ENCODE results near the gene POU3F2. TPM values are rescaled to one million over a fixed set of nuclear protein-coding genes. Genes with fewer than 3 reads are reported as not detected.

The POU3F2 gene
- polyA plus RNA-seq, 1 of the 3 experiments (the other 2 are of a cell fraction), result 1.0 TPM

DNA sequence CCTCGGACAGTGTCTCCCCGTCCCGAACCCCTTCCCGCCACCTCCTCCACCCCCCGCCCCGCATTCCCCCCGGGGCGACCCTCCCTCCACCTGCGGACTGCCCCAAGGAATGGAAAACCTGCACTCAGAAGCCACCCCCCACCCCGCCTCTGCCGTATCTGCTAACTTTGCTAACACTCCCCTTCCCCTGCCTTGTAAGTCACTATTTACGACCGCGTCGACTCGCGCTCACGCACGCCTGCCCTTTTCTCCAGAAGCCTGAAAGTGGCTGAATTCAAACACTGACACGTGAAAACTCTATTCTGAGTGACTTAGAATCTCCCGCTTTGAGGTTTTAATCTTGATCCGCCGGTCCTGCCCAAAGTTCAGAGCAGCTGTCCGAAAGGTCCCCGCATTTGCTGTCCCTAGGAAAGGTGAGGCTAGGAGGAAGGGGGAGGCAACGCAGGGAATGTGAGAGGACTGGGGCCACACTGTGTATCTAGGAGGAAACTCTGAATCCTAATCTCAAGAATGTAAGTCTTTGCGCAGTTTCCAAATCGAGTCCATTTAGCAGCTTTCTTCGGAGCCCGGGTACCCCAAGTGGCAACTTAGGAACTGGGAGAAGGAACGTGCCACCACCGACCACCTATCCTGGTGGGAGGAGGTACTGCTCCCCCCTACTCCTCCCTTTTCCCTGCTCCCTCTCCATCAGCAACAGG is 9.3 kb upstream of the POU3F2 start:
- TF ChIP-seq, protein P1, sequence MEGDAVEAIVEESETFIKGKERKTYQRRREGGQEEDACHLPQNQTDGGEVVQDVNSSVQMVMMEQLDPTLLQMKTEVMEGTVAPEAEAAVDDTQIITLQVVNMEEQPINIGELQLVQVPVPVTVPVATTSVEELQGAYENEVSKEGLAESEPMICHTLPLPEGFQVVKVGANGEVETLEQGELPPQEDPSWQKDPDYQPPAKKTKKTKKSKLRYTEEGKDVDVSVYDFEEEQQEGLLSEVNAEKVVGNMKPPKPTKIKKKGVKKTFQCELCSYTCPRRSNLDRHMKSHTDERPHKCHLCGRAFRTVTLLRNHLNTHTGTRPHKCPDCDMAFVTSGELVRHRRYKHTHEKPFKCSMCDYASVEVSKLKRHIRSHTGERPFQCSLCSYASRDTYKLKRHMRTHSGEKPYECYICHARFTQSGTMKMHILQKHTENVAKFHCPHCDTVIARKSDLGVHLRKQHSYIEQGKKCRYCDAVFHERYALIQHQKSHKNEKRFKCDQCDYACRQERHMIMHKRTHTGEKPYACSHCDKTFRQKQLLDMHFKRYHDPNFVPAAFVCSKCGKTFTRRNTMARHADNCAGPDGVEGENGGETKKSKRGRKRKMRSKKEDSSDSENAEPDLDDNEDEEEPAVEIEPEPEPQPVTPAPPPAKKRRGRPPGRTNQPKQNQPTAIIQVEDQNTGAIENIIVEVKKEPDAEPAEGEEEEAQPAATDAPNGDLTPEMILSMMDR (IDR thresholded peaks at IDR 0.05), result no peak
- no peak for TF ChIP-seq SMC3 (IDR thresholded peaks at IDR 0.05; ENCODE audit: low read depth, low read length)
- Histone ChIP-seq H3F3A (replicated peaks; ENCODE audit: insufficient read depth) (peaks cover 10% of the 10 kb centered on the region), H3K4me2 (peak overlapping the region; percentile 89), H3K4me1 (ENCODE audit: control insufficient read depth in 1 of 2, insufficient read depth in 2 of 2, low read depth in 1 of 2, low read length in 1 of 2) (peaks cover 0 to 21% of the 10 kb centered on the region in 2 experiments; a peak in 2 of 4 replicates), H3K9me3 (no peaks in the 10 kb centered on the region), H3K4me3 (ENCODE audit: low read depth in 2 of 2, low read length in 1 of 2) (peak overlapping the region; percentile 45 to 61), H2AFZ (ENCODE audit: low read depth) (peak overlapping the region; percentile 74; the same call in 1 of the 2 replicates), H3K36me3 (replicated peaks in 1 of 2; ENCODE audit: control insufficient read depth in 1 of 2, insufficient read depth in 2 of 2, low read length in 1 of 2) (no peaks in the 10 kb centered on the region), H4K20me1 (ENCODE audit: insufficient read depth) (no peaks in the 10 kb centered on the region), H3K9ac (no peak overlapping the region), H3K9me2 (no peaks in the 10 kb centered on the region), H3K27me3 (ENCODE audit: insufficient read depth) (no peaks in the 10 kb centered on the region), H3K27ac (ENCODE audit: low read depth in 2 of 2, low read length in 1 of 2) (no peak overlapping the region), H3K79me2 (ENCODE audit: insufficient read depth) (no peaks in the 10 kb centered on the region)
- 22% methylated on average over 30 of the region's 32 CpGs for WGBS (ENCODE audit: low lambda C conversion rate)
- POLR2A ChIA-PET, result no interaction called here
- no peak for DNase-seq
- CTCF ChIA-PET, result no interaction called here

DNA sequence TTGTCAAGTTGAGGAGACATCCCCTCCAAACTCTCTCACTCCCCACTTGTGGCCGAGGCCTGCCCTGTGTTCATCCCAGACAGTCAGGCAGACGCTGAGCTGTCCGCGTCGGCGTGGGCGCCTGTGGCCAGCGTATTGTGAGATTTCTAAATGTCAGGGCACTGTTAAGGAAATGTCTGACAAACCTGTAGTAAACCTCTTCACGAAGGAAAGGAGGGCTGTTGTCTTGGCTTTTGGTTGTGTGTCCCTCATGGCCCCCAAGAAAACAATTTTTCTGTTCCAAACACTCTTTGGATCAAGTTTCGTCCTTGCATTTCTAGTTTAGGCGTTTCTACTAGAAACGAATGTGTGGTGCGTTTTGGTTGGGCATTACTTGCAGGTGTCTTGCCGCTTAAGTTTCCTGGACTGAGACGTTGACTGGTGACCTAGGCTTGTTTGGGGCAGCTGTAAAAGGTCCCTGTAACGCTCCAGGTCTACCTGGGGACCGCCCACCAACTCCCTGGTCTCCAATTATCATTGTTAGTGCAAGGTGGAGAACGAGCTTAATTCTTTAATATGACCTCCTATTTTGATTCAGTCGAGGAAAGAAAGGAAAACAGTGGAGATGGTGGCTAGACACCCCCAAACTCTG is 8.7 kb upstream of the POU3F2 start:
- Histone ChIP-seq H3K36me3 (replicated peaks in 1 of 2; ENCODE audit: control insufficient read depth in 1 of 2, insufficient read depth in 2 of 2, low read length in 1 of 2) (no peaks in the 10 kb centered on the region), H4K20me1 (ENCODE audit: insufficient read depth) (no peaks in the 10 kb centered on the region), H3K27me3 (ENCODE audit: insufficient read depth) (no peaks in the 10 kb centered on the region), H3K79me2 (ENCODE audit: insufficient read depth) (no peaks in the 10 kb centered on the region), H3K27ac (ENCODE audit: low read depth in 2 of 2, low read length in 1 of 2) (no peak overlapping the region), H3K4me1 (ENCODE audit: control insufficient read depth in 1 of 2, insufficient read depth in 2 of 2, low read depth in 1 of 2, low read length in 1 of 2) (peaks cover 0 to 21% of the 10 kb centered on the region in 2 experiments; a peak in 2 of 4 replicates), H3K9me3 (no peaks in the 10 kb centered on the region), H3K4me3 (ENCODE audit: low read depth in 2 of 2, low read length in 1 of 2) (no peak overlapping the region), H3K4me2 (no peak overlapping the region), H3F3A (replicated peaks; ENCODE audit: insufficient read depth) (peaks cover 13% of the 10 kb centered on the region), H3K9me2 (no peaks in the 10 kb centered on the region), H2AFZ (ENCODE audit: low read depth) (no peak overlapping the region), H3K9ac (no peak overlapping the region)
- TF ChIP-seq, protein P2, sequence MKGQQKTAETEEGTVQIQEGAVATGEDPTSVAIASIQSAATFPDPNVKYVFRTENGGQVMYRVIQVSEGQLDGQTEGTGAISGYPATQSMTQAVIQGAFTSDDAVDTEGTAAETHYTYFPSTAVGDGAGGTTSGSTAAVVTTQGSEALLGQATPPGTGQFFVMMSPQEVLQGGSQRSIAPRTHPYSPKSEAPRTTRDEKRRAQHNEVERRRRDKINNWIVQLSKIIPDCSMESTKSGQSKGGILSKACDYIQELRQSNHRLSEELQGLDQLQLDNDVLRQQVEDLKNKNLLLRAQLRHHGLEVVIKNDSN (IDR thresholded peaks at IDR 0.05; ENCODE audit: borderline replicate concordance, low read depth), result no peak
- no peak for TF ChIP-seq FOXM1 (IDR thresholded peaks at IDR 0.05; ENCODE audit: low read depth)
- TF ChIP-seq, protein P3, sequence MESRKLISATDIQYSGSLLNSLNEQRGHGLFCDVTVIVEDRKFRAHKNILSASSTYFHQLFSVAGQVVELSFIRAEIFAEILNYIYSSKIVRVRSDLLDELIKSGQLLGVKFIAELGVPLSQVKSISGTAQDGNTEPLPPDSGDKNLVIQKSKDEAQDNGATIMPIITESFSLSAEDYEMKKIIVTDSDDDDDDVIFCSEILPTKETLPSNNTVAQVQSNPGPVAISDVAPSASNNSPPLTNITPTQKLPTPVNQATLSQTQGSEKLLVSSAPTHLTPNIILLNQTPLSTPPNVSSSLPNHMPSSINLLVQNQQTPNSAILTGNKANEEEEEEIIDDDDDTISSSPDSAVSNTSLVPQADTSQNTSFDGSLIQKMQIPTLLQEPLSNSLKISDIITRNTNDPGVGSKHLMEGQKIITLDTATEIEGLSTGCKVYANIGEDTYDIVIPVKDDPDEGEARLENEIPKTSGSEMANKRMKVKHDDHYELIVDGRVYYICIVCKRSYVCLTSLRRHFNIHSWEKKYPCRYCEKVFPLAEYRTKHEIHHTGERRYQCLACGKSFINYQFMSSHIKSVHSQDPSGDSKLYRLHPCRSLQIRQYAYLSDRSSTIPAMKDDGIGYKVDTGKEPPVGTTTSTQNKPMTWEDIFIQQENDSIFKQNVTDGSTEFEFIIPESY (IDR thresholded peaks at IDR 0.05; ENCODE audit: borderline replicate concordance, low read depth), result no peak
- TF ChIP-seq CHD2 (IDR thresholded peaks at IDR 0.05; ENCODE audit: low read length, partially characterized antibody), result no peak
- TF ChIP-seq RXRA (IDR thresholded peaks at IDR 0.05; ENCODE audit: borderline replicate concordance, low read depth), result no peak
- no peak for TF ChIP-seq JUND (IDR thresholded peaks at IDR 0.05)
- no peak for TF ChIP-seq SIN3A (IDR thresholded peaks at IDR 0.05; ENCODE audit: borderline replicate concordance, low read depth, low read length)
- no peak for TF ChIP-seq MEF2A (IDR thresholded peaks at IDR 0.05; ENCODE audit: borderline replicate concordance, low read depth)
- TF ChIP-seq EZH2phosphoT487 (IDR thresholded peaks at IDR 0.05; ENCODE audit: borderline replicate concordance, low read depth), result no peak
- TF ChIP-seq, protein P4, sequence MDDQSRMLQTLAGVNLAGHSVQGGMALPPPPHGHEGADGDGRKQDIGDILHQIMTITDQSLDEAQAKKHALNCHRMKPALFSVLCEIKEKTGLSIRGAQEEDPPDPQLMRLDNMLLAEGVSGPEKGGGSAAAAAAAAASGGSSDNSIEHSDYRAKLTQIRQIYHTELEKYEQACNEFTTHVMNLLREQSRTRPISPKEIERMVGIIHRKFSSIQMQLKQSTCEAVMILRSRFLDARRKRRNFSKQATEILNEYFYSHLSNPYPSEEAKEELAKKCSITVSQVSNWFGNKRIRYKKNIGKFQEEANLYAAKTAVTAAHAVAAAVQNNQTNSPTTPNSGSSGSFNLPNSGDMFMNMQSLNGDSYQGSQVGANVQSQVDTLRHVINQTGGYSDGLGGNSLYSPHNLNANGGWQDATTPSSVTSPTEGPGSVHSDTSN (IDR thresholded peaks at IDR 0.05), result no peak
- TF ChIP-seq NRF1 (IDR thresholded peaks at IDR 0.05; ENCODE audit: low read depth, low read length), result no peak
- 68% methylated on average over 19 of the region's 19 CpGs for WGBS (ENCODE audit: low lambda C conversion rate)
- CTCF ChIA-PET, result no interaction called here
- POLR2A ChIA-PET, result no interaction called here
- no peak for DNase-seq
